Body of pancreas (tissue), 2 donors: Measurements from ENCODE around the gene KLHL10. TPM values are rescaled to one million over a fixed set of nuclear protein-coding genes. Genes with fewer than 3 reads are reported as not detected.

Experiments used
- small RNA-seq: library from RNA; depleted of rRNA; stranded (forward); fragments of <200 nt; gene quantifications from one replicate; pipeline ENCODE3, GENCODE V24; 2016
- total RNA-seq, 2 donors: library from RNA; depleted of rRNA; stranded (reverse); fragments of >200 nt; gene quantifications; one replicate each; pipeline ENCODE4 v1.1.0, GENCODE V29; 2016

Gene KLHL10
- total RNA-seq, 2 donors from 2014 or later = not detected

Small RNA genes within 50 kb of the gene (small RNA-seq; reads per million reads assigned to genes)
- not detected for gene AC125257.2

Other genes starting within 250 kb of the KLHL10 start
- gene KRT16, start 225.1 kb upstream of the KLHL10 start, total RNA-seq = 1 to 10 TPM; 1.6 to 4.2 TPM
- 1 to 10 TPM; 4.4 to 5.9 TPM for gene KRT17, start 213.2 kb upstream of the KLHL10 start, total RNA-seq
- gene EIF1, start 148.9 kb upstream of the KLHL10 start, total RNA-seq = 100 to 1,000 TPM in 1 of 2 donors, 10 to 100 TPM in 1; 99.5 to 120 TPM
- gene GAST, start 125.5 kb upstream of the KLHL10 start, total RNA-seq = not detected
- 1 to 10 TPM in 1 of 2 donors, under 1 TPM in 1; 0.52 to 1.3 TPM for gene HAP1, start 103.2 kb upstream of the KLHL10 start, total RNA-seq
- gene JUP, start 51.1 kb upstream of the KLHL10 start, total RNA-seq = 10 to 100 TPM; 67.9 to 85.4 TPM
- gene P3H4, start 25.9 kb upstream of the KLHL10 start, total RNA-seq = 10 to 100 TPM; 18.4 to 22.7 TPM
- 10 to 100 TPM; 22.3 to 33.6 TPM for gene FKBP10, start 24.8 kb upstream of the KLHL10 start, total RNA-seq
- gene NT5C3B, start 1.6 kb upstream of the KLHL10 start, total RNA-seq = 10 to 100 TPM; 43.1 to 46.5 TPM
- 10 to 100 TPM; 15.2 to 16.3 TPM for gene KLHL11, start 27.6 kb downstream of the KLHL10 start, total RNA-seq
- 10 to 100 TPM; 39.2 to 59.0 TPM for gene ACLY, start 81.1 kb downstream of the KLHL10 start, total RNA-seq
- gene ODAD4, start 92.8 kb downstream of the KLHL10 start, total RNA-seq = under 1 TPM; 0.26 to 0.66 TPM
- gene CNP, start 129.0 kb downstream of the KLHL10 start, total RNA-seq = 10 to 100 TPM; 36.3 to 70.2 TPM
- 10 to 100 TPM; 32.4 to 43.5 TPM for gene DNAJC7, start 179.6 kb downstream of the KLHL10 start, total RNA-seq
- 10 to 100 TPM; 17.1 to 19.2 TPM for gene NKIRAS2, start 182.3 kb downstream of the KLHL10 start, total RNA-seq
- 1 to 10 TPM; 1.6 to 4.4 TPM for gene C17orf113, start 212.8 kb downstream of the KLHL10 start, total RNA-seq